Fibroblast of villous mesenchyme (primary cell): ENCODE results near the gene UBA6. TPM values are rescaled to one million over a fixed set of nuclear protein-coding genes. Genes with fewer than 3 reads are reported as not detected.

ENCODE experiments used
- DNase-seq: peaks from one replicate; pipeline ENCODE4 v3.0.0-alpha.2; 2010; ENCODE audit warnings: low read depth
- H3K4me3 ChIP-seq: 2 replicates; pipeline ENCODE4 v1.5.1; 2011; ENCODE audit warnings: low read depth, mild to moderate bottlenecking, low read length
- total RNA-seq: library from RNA; depleted of rRNA; stranded (reverse); fragments of >200 nt; gene quantifications from 2 replicates; pipeline ENCODE4 v1.2.3, GENCODE V29; 2012
- TF ChIP-seq, protein P1 (sequence below): IDR thresholded peaks from 2 replicates; pipeline ENCODE4 v1.5.1; 2012; ENCODE audit warnings: low read depth, mild to moderate bottlenecking, low read length; ENCODE audit not compliant: insufficient read depth

The UBA6 gene
- total RNA-seq, 1 donor = 88.1 TPM

DNA sequence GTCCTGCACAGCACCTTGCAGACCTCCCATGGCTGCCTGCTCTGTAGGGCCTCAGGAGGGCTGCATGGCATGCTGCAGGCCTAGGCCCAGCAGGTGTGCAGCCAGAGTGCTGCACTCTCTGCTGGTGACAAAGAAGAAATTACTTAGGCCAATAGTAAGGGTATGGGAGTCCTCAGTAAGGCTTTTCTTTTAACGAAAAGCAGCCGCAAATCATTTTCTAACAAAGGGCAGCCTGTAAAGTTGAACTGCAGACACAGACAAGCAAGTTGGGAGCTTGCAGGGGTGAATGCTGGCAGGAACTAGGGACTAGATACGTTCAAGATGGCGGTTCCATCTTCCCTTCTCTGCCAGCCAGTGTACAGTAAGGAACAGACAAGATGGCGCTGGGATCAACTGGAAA lies 22.4 kb upstream of the UBA6 start:
- H3K4me3 ChIP-seq = no peak overlapping the region
- DNase-seq = no peak
- TF ChIP-seq, protein P1, sequence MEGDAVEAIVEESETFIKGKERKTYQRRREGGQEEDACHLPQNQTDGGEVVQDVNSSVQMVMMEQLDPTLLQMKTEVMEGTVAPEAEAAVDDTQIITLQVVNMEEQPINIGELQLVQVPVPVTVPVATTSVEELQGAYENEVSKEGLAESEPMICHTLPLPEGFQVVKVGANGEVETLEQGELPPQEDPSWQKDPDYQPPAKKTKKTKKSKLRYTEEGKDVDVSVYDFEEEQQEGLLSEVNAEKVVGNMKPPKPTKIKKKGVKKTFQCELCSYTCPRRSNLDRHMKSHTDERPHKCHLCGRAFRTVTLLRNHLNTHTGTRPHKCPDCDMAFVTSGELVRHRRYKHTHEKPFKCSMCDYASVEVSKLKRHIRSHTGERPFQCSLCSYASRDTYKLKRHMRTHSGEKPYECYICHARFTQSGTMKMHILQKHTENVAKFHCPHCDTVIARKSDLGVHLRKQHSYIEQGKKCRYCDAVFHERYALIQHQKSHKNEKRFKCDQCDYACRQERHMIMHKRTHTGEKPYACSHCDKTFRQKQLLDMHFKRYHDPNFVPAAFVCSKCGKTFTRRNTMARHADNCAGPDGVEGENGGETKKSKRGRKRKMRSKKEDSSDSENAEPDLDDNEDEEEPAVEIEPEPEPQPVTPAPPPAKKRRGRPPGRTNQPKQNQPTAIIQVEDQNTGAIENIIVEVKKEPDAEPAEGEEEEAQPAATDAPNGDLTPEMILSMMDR = no peak

DNA sequence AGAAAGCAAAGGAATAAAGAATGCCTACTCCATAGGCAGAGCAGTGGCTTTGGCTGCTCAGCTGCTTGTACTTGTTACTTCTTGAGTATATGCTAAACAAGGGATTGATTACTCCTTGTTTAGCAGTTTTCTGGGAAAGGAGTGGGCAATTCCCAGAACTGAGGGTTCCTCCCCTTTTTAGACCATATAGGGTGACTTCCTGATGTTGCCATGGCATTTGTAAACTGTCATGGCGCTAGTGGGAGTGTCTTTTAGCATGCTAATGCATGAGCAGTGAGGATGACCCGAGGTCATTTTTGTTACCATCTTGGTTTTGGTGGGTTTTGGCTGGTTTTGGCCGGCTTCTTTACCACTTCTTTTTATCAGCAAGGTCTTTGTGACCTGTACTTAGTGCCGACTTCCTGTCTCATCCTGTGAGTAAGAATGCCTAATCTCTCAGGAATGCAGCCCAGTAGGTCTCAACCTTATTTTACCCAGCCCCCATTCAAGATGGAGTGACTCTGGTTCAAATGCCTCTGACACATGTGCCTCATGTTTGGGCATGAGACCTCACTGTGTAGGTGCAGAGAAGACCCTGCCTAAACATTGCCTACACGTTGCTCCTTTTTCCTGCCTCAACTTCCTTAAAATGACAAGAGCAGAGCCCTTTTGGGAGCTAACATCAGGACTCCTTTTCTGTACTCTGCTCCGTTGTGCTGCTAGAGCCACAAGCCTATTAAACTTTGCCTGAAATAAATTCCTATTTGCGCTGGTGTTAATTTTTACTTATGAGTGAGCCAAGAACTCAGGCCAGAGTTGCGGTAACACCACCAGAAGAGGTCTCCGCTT lies 21.0 kb upstream of the UBA6 start:
- no peak overlapping the region for H3K4me3 ChIP-seq
- peak; percentile 34 for DNase-seq
- TF ChIP-seq, protein P1 = no peak

DNA sequence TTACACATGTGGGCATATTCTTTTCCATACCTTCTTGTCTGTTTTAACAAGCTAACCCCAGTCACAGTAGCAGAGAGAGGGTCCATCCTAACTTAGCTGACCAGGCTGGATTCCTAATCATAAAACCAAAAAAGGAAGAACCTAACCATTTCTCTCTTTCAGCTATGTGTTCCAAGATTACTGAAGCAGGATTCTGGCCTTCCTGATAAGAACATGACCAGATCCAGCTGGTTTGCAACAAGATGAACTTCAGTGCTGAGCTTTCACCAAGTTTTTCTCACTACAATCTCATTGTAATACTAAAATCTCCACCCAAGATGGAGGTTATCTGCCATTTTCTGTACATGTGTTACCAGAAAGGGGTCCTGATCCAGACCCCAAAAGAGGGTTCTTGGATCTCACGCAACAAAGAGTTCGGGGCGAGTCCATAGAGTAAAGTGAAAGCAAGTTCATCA lies 20.4 kb upstream of the UBA6 start:
- H3K4me3 ChIP-seq = no peak overlapping the region
- TF ChIP-seq, protein P1 = no peak
- DNase-seq = peak; percentile 36

DNA sequence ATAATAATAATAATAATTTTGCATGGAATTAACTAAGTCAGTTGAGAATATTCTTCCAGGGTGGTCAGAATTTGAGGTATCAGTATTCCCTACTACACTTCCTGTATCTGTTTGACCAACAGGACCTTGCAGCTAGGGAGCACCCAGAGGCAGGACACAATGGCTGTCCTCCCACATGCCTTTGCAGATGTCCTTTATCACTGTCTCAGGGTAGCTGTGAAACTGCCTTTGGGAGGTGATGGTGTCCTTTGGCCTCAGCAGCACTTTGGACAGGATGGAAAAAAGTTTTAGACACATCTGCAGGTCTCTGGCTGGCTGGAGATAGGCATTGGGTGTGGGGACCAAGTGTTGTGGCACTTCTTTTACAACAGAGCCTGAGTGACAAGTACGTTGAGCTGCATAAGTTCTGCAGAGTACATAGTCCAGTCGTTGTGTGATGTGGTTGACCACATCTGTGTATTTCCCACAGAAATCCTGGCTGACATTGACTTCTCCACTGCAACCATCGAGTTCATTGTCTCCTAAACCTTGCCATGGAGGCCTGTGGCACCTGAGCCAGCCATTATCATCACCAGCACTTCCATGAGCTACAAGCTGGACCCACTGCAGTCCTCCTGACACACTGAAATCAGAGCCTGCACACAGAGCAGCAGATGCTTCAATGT lies 19.1 kb upstream of the UBA6 start:
- no peak overlapping the region for H3K4me3 ChIP-seq
- DNase-seq = no peak
- TF ChIP-seq, protein P1 = no peak

DNA sequence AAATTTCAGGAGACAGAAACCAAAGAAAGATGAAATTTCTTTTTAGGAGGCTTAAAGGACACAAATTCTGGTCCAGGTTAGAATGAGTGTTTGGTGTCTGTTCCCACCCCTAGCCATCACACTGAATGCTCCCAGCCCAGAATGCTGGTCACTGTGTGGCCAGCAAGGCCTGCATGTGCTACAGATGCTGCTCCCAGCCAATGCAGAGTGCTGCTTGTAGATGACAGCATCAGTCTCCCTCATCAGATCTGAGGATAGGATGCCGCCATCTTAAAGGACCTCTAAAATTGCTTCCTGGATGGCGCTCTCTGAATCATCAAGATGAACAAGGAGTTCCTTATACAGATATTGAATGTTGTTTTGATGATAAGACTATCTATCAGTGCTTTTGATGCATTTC lies 17.9 kb upstream of the UBA6 start:
- no peak overlapping the region for H3K4me3 ChIP-seq
- TF ChIP-seq, protein P1 = no peak
- DNase-seq = no peak

DNA sequence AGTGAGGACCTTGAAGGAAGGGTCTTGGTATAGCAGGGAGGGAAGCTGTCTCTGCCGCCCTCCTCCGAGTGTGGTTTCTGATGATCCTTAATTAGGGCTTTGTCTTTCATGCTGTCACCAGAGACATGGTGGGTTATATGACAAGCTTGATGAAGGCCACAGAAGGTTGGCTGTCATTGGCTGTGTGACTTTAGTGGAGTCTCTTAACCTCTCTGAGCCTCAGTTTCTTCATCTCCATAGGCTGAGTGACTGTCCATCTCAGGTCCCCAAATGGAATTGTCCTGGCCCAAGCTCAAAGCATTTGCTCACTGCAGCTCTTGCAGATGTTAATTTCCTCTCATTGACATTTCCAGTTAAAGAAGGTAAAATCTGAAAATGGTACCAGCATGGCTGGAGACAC lies 16.6 kb upstream of the UBA6 start:
- no peak for DNase-seq
- TF ChIP-seq, protein P1 = no peak
- H3K4me3 ChIP-seq = no peak overlapping the region
